GM18858 (cell line): ENCODE results near the gene GPC6.
"Not testable (repeated sequence)": the region's sequence is repeated elsewhere in the genome, so short reads cannot be mapped to it uniquely, and the experiment has no call there.

Experiments
- ATAC-seq: cut with Tn5 transposase; IDR thresholded peaks from one replicate; pipeline ENCODE4 v1.9.1; 2021; ENCODE audit not compliant: unreplicated experiment

The GPC6 gene

DNA sequence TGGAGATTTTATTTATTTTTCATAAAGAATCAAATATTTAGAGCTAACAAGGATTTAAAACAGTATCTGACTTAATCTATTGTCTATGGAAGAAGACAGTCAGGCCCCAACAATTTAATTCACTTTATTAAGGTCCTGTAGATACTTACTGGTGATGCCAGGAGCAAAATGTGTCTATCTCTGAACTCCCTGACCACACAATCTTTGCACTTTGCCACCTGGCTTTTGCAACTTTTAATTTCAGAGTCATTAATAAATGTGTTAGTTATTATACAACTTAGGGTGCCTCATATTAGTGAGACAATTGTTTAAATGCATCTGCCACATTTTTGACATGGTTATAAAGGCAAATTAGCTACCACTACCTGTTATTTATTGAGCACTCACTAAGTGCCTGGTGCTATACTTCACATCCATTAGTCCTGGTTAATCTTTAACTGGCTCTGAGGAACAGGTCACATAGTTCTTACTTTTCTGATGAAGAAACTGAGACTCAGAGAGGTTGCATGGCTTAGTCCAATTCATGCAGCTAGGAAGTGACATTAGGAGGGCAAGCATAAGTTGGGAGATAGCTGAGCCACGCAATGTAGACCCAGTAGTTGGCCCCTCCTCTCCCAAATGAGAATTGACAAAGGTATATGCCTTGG is 955.0 kb downstream of the GPC6 start:
- ATAC-seq, result peak; percentile 45

DNA sequence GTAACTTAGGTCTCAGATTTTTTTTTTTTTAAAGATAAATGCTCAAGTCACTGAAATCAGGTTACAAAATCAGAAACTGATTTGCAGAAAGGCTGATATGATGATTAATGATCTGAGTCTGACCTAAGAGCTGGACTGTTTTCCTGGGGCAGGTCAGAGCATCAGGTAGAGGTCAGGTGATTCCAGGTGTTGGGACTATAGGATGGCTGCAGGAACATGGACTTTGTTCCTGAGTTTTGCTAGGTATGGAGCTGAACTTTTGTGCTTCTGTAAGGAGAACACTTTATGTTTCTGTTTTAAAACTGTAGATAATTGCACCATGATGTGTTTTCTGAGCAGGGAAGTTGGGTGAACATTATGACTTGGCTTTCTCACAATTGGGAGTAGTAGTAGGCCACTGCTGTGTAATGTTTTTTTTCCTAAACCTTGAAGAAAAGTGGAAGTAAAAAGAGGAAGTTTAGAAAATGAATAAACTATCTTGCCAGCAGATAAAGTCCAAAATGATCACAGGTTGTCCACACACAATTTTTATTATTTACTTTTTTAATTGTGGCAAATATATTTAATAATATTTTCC is 955.7 kb downstream of the GPC6 start:
- ATAC-seq, result no peak

DNA sequence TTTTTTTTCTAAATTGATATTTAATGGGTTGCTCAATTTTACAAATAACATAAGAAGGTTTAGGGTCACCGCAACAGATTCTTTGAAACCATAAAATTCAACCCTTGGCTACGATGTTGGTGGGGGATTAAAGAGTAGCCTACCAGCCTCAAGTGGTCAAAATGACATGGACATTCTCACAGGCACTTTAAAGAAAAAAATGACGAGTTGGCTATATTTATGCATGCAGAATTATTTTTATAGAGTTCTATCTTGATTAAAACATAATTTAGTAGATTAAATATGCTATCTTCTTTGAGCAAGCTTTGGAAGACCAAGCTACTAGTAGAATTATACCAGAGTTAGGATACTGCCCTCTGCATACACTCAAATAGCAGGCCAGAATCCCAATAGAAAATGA is 959.9 kb downstream of the GPC6 start:
- no peak for ATAC-seq

DNA sequence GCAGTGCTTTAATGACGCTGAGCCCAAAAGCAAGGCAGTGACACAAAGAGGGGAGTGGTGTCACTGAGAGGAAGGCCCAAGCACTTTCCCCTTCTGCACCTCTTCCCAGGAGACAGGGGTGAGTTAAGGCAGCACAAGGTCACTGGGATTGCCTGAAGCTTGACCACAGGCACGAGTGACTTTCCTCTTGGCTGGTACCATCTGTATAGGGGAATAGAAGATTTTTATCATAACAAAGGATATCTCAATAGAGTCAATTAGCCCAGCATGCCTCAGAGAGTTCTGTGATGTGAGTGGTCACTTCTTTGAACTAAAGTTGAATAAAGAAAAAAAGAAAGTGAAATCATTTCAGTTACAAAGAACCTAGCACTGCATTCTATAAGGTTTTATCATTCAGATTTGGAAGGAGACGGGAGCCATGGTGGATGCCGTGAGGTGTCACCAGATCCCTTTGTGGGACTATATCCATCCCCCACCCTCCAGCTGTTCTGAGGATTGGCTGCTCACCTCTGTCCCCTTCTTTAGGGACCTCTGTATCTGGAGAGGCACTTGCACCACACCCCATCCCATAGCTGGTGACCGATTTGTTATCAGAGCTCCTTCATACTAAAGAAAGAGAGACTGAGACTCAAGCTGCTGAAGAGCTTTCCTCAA is 961.7 kb downstream of the GPC6 start:
- no peak for ATAC-seq

DNA sequence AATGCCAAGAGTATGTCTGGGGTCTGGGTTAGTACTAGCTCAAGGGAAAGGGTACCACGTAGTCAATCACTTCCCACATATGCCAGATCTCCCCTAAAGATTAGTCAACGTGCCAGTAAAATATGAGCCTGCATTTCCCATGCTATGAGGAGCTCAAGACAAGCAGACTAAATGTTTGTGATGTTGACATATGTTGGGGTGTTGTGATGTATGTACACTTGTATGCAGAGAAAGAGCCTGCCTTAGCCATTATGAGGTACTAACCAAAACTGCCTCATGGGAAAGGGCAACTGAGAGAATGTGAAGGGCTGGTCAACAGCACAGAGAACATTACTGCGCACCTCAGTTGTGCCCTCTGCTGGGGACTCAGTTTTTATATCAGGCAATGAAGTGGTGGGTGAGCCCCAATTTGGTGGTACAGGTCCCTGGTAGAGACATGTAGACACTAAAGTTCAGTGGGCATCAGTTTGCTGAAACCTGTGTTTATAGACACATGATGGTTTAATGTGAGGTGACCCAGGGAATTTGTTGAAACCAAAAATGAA is 965.9 kb downstream of the GPC6 start:
- ATAC-seq, result no peak

DNA sequence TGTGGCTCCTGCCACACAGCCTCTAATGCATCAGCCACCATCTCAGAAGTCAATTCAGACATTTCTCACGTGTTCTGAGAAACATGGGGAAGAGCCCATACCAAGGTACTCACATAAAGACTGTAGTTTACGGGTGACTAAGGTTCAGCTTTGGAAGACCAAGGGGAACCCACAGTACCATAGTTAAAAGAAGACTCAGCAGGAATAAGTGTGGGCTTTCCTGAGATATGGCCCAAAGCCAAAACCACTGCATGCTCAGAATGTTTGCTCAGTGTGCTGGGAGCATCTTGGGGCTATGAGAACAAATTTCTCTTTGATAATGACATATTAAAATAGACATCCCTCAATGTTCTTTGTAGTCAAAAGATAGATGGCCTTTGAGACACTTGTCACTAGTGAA is 969.1 kb downstream of the GPC6 start:
- no peak for ATAC-seq

DNA sequence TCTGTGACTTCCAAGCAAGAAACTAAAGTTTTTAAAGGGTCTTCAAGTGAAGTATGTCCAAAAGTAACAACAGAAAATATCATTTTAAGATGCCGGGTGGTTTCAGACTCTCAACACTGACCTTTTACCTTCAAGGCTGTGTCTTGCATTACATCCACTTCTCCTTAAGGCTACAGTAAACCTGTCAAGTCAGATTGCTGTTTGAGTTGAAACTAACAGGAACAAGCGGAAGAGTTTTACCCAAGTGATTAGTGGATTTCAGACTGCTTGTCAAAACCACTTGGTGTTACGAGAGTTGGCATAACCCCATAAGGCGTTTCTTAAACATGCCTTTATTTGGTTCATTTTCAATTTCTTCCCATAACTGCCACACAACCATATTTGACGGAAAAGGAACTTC is 969.8 kb downstream of the GPC6 start:
- ATAC-seq, result no peak

DNA sequence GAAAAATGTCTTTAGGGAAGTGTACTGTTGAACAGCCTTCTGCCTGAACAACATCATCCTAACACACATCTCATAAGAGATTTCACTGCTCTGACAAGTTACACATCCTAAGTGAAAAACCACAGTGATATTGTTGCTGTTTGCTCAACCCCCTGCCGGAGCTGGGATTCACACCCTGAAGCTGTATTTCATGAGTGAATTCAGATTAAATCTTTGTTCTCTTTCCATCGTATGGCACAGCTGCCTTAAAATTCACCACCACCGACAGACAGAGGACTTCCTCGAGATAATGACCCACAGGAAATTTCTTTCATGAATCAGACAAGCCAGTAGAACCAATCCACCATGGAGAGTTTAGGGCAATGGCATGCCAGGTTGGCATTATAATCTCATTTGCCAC is 972.1 kb downstream of the GPC6 start:
- no peak for ATAC-seq

DNA sequence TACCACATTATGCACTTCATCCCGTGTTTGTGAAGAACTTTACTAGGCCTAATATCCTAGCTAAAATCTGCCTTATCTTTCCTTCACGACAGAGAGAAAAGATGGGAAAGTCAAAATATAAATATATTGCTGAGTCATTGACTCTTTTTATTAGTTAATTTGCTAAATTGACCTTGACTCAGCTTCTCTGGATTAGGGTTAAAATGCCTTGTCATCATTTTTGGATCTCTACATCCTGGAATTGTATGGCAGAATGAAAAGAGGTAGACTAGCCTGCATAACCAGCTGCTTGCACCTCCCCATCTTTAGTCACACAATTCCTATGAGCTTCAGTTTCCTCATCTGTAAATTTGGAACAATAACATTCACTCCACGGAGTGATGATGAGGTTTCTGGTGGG is 972.5 kb downstream of the GPC6 start:
- no peak for ATAC-seq

DNA sequence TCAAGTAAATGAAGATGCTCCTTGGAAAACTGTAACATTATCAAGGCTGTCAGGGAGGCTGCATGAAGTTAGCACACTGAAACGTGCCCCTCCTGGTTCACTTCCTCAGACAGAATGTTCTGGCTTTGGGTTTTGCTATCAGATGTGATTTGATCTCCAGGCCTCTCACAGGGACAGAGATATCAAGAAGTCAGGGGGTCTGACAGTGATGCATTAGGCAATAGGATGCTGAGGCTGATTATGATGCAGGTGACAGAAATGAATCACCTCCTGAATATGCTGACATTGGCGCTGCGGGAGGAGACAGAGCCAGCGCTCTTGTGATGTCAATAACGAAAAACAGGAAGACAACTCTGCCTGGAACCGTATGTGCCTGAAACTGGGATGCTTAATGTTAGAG is 974.4 kb downstream of the GPC6 start:
- no peak for ATAC-seq

DNA sequence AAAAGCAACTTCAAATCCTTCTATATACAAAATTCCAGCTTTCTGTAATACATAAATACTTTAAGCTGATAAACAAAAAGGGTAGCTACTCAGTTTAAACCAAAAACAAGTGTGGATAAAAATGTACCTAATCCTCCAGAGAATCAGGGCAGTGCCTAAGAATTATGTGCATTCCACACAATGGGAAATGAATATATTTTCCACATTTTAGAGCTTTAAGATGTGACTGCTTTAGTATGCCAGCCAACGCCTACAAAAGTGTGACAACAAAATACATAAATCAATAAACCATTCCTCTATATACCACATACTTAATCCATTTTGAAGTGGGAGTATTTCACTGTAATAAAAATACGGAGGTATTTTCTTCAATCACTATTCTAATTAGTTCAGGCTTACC is 977.6 kb downstream of the GPC6 start:
- no peak for ATAC-seq

DNA sequence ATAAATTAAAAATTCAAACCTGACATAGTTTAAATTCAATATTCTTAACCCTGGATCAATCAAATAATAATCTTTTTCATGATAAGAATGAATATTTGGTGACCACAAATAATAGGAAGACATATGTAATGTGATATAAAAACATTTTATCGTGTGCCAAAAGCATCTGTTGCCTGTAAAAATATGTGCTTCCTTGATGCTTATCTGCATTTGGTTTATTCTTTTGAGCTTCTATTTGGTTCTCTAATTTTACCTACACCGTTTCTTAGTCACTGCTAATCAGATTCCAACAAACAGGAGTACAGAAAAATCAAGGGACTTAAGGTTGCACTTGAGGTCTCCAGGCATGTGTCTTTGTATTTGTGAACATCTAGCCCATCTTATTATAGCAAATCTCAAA is 978.3 kb downstream of the GPC6 start:
- no peak for ATAC-seq

DNA sequence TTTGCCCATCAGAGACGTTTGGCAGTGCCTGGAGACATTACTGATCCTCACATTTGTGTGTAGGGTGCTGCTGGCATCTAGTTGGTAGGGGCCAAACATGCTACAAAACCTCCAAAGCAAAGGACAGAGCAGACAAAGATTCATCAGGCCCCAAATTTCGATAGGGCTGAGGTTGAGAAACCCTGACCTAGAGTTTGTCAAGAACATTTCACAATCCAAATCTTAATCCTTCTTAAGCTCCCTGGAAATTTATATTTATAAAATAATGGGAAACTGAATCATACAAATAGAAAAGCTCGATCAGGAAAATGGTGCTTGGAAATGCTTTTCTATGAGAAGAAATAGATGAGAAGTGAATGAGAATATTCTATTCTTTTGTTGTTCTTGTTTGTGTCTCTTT is 979.3 kb downstream of the GPC6 start:
- no peak for ATAC-seq

DNA sequence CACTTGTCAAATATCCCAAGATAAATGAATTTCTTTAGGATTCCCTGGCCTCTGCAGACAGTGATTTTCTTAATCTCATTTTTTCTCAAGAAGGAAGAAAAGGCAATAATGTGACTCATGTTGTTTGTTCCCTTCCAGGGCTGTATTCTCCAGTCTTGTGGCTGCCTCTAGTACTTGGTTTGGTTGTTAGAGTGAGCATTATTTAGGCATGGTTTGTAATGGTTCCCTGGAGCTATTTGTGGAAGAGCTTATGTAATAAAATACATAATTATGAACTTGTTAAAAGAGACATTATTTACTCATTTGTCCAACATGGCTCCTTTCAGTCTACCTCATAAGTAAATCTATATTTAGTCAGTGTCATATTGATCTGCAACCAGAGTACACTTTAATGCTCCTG is 982.5 kb downstream of the GPC6 start:
- no peak for ATAC-seq

DNA sequence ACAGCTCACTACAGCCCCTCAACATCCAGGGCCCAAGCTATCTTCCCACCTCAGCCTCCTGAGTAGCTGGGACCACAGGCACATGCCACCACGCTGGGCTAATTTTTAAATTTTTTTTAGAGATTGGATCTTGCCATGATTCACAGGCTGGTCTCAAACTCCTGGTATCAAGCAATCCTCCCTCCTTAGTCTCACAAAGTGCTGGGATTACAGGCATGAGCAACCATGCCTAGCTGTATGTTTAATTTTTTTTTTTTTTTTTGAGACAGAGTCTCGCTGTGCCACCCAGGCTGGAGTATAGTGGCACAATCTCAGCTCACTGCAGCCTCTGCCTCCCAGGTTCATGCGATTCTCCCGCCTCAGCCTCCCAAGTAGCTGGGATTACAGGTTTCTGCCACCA is 983.3 kb downstream of the GPC6 start:
- ATAC-seq, result not testable (repeated sequence)

DNA sequence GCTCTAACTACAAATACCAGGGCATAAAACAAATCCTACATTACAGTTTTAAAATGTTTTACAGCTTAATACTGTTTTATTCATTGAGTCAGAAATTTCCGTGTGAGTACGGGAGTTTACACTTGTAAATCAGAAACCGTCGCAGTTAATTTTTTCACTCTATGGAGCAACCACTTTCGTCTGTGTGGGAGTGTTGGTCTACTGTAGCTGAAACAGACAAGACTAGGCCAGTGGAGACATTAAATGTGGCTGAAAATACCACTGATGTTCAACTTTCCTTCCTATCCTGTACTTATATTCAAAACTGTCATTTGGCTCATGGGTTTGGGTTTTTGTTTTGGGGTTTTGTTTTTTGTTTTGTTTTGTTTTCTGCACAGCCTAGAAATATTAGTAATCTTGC is 984.2 kb downstream of the GPC6 start:
- ATAC-seq, result no peak

DNA sequence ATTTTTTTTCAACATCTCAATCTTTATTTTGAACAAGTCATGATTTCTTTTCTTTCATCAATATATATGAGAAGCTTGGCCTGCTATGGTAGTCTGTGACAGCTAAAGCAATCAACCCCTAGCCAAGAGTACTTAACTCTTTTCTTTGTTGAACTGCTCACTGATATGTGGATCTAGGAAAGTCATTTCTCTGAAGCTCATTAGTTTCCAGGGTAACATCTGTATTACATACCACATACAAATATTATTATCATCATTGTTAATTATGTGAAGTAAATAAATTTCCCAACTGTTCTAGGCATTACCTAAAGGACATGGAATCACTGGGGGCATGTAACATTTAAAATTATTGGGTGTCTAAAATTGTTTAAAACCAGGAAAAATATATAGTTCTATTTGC is 985.6 kb downstream of the GPC6 start:
- ATAC-seq, result no peak

DNA sequence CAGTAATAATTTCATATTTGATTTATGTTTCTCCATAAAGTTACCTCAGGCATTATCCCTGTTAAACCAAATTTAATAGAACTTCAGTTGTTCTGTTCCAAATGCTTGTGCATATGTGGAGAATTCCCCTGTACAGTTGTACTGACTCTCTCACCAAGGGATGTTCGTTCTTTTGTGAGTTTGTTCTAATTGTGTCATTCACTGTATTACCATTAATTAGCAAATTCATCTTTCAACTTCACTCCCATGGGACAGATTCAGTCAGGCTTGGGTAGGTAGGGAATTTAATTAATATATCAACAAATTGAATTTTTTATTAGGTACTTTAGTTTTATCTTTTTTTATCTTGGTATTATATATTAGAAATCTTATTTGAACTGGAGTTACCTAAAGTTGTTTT is 987.5 kb downstream of the GPC6 start:
- ATAC-seq, result no peak

DNA sequence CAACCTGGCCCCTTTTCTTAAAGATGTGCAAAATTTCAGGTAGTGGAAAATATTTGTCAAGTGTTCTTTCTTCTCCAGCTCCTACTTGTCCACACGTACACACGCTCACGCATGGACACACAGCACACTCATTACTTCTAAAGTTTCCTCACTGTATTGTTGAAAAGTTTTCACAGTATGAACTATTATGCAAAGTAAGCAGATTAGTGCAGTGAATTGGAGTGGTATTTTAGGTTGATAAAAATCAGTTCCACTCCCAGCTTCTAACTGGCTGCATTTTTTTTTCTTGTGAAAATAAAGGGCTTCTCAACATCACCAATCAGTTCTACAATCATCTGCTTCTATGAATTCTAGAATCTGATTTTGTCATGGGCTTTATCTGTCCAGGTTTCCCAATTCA is 988.4 kb downstream of the GPC6 start:
- no peak for ATAC-seq

DNA sequence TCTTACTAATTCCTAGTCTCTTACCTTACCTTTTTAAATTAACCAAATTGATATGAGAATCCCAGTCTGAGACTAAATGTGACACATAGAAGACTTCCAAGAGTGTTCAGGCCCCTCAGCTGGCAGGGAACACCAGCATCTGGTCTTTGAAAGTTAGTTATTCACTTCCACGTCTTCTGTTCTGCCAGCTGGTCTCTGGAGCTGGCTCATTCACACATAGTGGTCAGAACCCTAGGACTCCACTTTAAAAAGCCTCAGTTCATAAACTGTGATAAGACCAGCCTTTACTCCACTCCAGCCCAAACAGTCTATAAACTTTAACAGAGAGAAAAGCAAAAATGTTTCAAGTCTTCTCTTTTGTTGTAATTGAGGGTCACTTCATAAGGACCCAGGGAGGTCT is 989.9 kb downstream of the GPC6 start:
- ATAC-seq, result no peak

DNA sequence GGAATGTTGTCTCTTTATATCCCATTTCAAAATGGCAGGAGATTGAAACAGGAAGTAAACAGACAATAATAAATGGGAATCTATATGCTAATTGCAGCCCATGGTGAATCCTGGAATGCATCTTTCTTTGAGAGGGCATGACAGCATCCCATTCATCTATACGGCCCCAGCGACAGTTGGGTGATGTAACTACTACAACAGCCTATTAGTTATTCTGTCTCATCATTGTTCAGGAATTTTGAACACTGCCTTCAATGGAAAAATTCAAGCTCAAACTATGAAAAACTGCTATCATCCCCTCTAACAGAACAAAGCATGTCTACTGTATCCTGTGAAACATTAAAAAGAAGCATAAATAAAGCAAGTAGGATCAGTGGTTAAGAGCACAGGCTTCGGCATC is 990.8 kb downstream of the GPC6 start:
- no peak for ATAC-seq

DNA sequence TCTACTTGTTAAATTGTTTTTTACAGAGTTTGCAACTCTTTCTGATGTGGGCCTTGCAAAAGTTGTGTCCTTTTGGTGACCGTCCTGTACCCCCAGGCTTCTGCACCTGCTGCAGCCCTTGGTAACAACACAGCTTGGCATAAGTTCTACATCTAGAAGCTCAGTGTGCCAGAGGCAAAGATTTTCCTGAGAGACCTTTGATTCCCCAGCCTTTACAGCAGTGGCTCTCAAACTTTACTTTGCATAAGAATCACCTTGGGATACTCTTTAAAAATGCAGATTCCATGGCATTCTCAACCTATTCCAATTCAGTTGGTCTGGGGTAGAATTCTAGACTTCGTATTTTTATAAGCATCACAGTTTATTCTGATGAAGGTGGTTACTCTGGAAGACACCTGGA is 991.9 kb downstream of the GPC6 start:
- no peak for ATAC-seq

DNA sequence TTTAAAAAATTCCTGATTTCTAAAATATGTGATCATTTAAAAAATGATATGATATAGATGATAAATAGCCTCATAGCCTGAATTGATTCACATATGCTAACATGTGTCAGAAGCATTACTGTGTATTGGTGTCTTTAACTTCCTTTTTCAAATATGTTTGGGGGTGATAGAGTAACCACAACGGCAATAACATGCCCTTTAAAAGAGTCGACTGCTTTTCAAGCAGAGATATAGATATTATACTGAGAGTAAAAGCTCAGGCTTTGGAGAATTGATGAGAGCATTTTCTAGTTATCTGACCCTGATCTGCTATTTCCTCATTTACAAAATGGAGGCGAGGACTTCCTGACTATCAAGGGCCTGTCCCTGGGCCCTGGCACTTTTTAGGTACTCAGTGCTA is 992.3 kb downstream of the GPC6 start:
- no peak for ATAC-seq
